ENCODE data around the gene SLITRK1.

The SLITRK1 gene

GRCh38 chr13:83881917-83882605 lies at the start of gene SLITRK1:
Gene SLITRK1, minus strand, starts transcription at chr13:83882474. Its CDS starts 967 bp downstream, at chr13:83881507.
- DNase-seq = peak; percentile 57

GRCh38 chr13:83929157-83929556 lies 46.9 kb upstream of the SLITRK1 start:
- no peak for DNase-seq

GRCh38 chr13:83919775-83920174 lies 37.5 kb upstream of the SLITRK1 start:
- DNase-seq = no peak

GRCh38 chr13:83914368-83914767 lies 32.1 kb upstream of the SLITRK1 start:
- DNase-seq = no peak

- no peak for DNase-seq
Observed at GRCh38 chr13:83907196-83907989, 25.1 kb upstream of the SLITRK1 start.

GRCh38 chr13:83906240-83906820 lies 24.1 kb upstream of the SLITRK1 start:
- DNase-seq = no peak

- no peak for DNase-seq
Observed at GRCh38 chr13:83905641-83906040, 23.4 kb upstream of the SLITRK1 start.

GRCh38 chr13:83895994-83896580 lies 13.8 kb upstream of the SLITRK1 start:
- DNase-seq = no peak

- no peak for DNase-seq
Observed at GRCh38 chr13:83890358-83890757, 8.1 kb upstream of the SLITRK1 start.

- DNase-seq = no peak
Observed at GRCh38 chr13:83884141-83884540, 1.9 kb upstream of the SLITRK1 start.

- DNase-seq = no peak
Observed at GRCh38 chr13:83883061-83883523, 818 bp upstream of the SLITRK1 start.

GRCh38 chr13:83882606-83882959 lies 309 bp upstream of the SLITRK1 start:
- DNase-seq = no peak

- DNase-seq = peak; percentile 3
Observed at GRCh38 chr13:83881140-83881684, 1.1 kb downstream of the SLITRK1 start.

GRCh38 chr13:83880275-83881139 lies 1.8 kb downstream of the SLITRK1 start:
- peak; percentile 20 for DNase-seq

- DNase-seq = no peak
Observed at GRCh38 chr13:83879431-83880171, 2.7 kb downstream of the SLITRK1 start.

GRCh38 chr13:83878691-83879430 lies 3.4 kb downstream of the SLITRK1 start:
- no peak for DNase-seq

GRCh38 chr13:83877651-83878355 lies 4.5 kb downstream of the SLITRK1 start:
- no peak for DNase-seq

GRCh38 chr13:83876546-83876945 lies 5.7 kb downstream of the SLITRK1 start:
- DNase-seq = no peak

- no peak for DNase-seq
Observed at GRCh38 chr13:83867708-83868107, 14.6 kb downstream of the SLITRK1 start.
